Mesodermal cell (in vitro differentiated cells): ENCODE measurements around the gene POLR2J.
"Not testable (repeated sequence)": the region's sequence is repeated elsewhere in the genome, so short reads cannot be mapped to it uniquely, and the experiment has no call there.

Experiments
- H3K27ac ChIP-seq: 2 replicates; pipeline ENCODE4 v1.7.0; 2013; ENCODE audit warnings: mild to moderate bottlenecking, low read depth, low read length, moderate library complexity; ENCODE audit not compliant: severe bottlenecking
- H3K36me3 ChIP-seq: 2 replicates; pipeline ENCODE4 v1.7.1; 2013; ENCODE audit warnings: mild to moderate bottlenecking, low read length, moderate library complexity; ENCODE audit not compliant: control insufficient read depth, insufficient read depth
- H3K4me1 ChIP-seq: one replicate; pipeline ENCODE4 v1.7.1; 2013; ENCODE audit warnings: mild to moderate bottlenecking, low read length; ENCODE audit not compliant: insufficient read depth, control insufficient read depth, poor library complexity, severe bottlenecking
- H3K4me3 ChIP-seq: 2 replicates; pipeline ENCODE4 v1.7.0; 2013; ENCODE audit warnings: low read length, control low read depth, mild to moderate bottlenecking; ENCODE audit not compliant: insufficient read depth, poor library complexity, severe bottlenecking; ENCODE audit errors: extremely low read depth
- H3K9me3 ChIP-seq: 2 replicates; pipeline ENCODE4 v1.7.1; 2013; ENCODE audit warnings: mild to moderate bottlenecking, low read length, moderate library complexity; ENCODE audit not compliant: control insufficient read depth
- WGBS, 2 experiments: methylation state at CpG; one replicate each; pipeline ENCODE4 v1.1.5; 2013; ENCODE audit warnings: missing lambda C conversion rate in 2 of 2; ENCODE audit not compliant: insufficient coverage in 2 of 2; 5-methylcytosine and 5-hydroxymethylcytosine counted together

Gene POLR2J

GRCh38 chr7:102512642-102513221, 34.0 kb upstream of the POLR2J start:
- 13% methylated on average over 1 of the region's 5 CpGs; no CpG with 5 or more reads in 1 of the 2 experiments for WGBS, 2 experiments
- H3K27ac ChIP-seq = peak overlapping the region; percentile 59
- H3K4me1 ChIP-seq, H3K9me3 ChIP-seq, H3K36me3 ChIP-seq: not testable (repeated sequence)
- H3K4me3 ChIP-seq = peak overlapping the region; percentile 26

DNA sequence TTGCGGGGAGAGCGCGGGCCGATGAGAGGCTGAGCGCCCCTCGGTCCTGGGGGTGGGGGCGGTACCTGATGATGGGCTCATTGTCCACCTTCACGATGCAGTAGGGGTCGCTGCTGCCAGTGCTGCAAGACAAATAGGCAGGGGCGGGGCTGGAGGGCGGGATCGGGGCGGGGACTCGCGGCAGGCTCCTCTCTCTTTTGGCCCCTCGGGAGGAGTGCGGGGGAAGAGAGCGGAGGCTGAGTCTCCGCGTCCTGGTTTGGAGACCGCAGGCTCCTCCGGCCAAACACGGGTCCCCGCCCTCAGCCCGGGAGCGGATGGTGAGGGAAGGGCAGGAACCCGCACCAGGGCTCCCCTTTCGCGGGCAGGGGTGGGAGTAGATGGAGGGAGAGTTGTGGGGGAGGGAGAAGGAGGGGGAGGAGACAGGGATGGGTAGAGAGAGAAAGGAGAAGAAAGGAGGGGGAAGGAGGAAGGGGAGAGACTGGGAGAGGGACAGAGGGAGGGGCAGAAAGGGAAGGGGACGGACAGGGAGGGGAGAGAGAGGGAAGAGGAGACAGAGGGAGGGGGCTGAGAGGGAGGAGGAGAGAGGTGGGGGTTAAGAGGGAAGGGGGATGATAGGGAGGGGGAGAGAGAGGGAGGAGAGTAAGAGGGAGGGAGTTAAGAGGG, 33.3 kb upstream of the POLR2J start:
- H3K27ac ChIP-seq, H3K4me1 ChIP-seq, H3K9me3 ChIP-seq, H3K36me3 ChIP-seq: not testable (repeated sequence)
- no CpG with 5 or more reads among the region's 30 CpGs for WGBS, 2 experiments
- peak overlapping the region; percentile 26 for H3K4me3 ChIP-seq

- not testable (repeated sequence) for H3K27ac ChIP-seq
- WGBS, 2 experiments = 85% methylated on average over 2 of the region's 8 CpGs; no CpG with 5 or more reads in 1 of the 2 experiments
These were observed 31.9 kb upstream of the POLR2J start for GRCh38 chr7:102510575-102510974.

GRCh38 chr7:102507410-102508088, 28.8 kb upstream of the POLR2J start:
- not testable (repeated sequence) for H3K9me3 ChIP-seq, H3K27ac ChIP-seq, H3K36me3 ChIP-seq, H3K4me3 ChIP-seq, H3K4me1 ChIP-seq
- no CpG with 5 or more reads among the region's 8 CpGs for whole genome bisulfite sequencing, 2 experiments

More at GRCh38 chr7:102510575-102510974, 31.9 kb upstream of the POLR2J start:
- H3K4me3 ChIP-seq, H3K9me3 ChIP-seq, H3K36me3 ChIP-seq, H3K4me1 ChIP-seq: not testable (repeated sequence)

- peak overlapping the region; percentile 57 for H3K27ac ChIP-seq
- 95% methylated on average over 3 of the region's 24 CpGs; no CpG with 5 or more reads in 1 of the 2 experiments for WGBS, 2 experiments
- not testable (repeated sequence) for H3K4me1 ChIP-seq, H3K36me3 ChIP-seq, H3K4me3 ChIP-seq, H3K9me3 ChIP-seq
These were observed 26.8 kb upstream of the POLR2J start for GRCh38 chr7:102505298-102506185.

- WGBS, 2 experiments = no CpG with 5 or more reads among the region's 12 CpGs
- not testable (repeated sequence) for H3K4me3 ChIP-seq, H3K9me3 ChIP-seq, H3K36me3 ChIP-seq, H3K4me1 ChIP-seq, H3K27ac ChIP-seq
These were observed 24.4 kb upstream of the POLR2J start for GRCh38 chr7:102503141-102503540.

DNA sequence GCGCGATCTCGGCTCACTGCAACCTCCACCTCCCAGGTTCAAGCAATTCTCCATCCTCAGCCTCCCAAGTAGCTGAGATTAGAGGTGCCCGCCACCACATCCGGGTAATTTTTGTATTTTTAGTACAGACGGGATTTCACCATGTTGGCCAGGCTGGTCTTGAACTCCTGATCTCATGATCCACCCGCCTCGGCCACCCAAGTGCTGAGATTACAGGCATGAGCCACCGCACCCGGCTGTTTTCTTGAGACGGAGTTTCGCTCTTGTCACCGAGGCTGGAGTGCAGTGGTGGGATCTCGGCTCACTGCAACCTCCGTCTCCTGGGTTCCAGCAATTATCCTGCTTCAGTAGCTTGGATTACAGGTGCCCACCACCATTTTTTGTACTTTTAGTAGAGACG, 19.6 kb upstream of the POLR2J start:
- not testable (repeated sequence) for H3K4me1 ChIP-seq, H3K36me3 ChIP-seq, H3K9me3 ChIP-seq, H3K4me3 ChIP-seq, H3K27ac ChIP-seq
- WGBS, 2 experiments = 94 to 100% methylated on average over 2 to 3 of the region's 16 CpGs

DNA sequence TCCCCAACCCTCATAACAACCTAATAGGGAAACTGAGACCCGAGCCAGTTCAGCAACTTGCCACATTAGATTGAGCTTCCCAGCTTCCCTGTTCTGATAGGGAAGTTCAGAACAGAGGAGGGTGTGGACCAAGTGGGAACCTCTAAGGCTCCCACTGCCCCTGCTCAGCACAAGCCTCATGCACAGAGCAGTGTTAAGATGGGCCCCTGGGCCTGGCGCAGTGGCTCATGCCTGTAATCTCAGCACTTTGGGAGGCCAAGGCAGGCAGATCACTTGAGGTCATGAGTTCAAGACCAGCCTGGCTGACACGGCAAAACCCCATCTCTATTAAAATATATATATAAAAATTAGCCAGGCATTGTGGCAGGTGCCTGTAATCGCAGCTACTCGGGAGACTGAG, 18.6 kb upstream of the POLR2J start:
- not testable (repeated sequence) for H3K9me3 ChIP-seq, H3K36me3 ChIP-seq, H3K4me1 ChIP-seq, H3K4me3 ChIP-seq, H3K27ac ChIP-seq
- no CpG with 5 or more reads among the region's 5 CpGs for WGBS, 2 experiments

DNA sequence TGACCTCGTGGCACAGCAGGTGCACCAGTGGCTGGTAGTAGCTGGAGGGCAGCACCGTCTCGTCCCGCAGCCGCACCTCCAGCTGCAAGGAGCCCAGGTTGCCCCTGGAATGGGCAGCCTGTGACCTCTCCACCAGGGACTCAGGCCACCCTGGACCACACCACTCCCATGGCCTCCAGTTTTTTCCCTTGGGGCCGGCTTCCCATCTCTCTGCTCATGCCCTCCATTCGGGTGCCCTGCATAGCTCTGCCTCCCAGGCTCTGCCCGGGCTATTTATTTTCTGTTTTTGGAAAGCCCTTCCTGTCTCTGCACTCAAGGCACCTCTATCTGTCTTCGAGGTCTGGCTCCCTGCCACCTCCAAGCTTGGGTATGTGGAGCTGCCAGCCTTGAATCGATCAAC, 18.1 kb upstream of the POLR2J start:
- not testable (repeated sequence) for H3K4me1 ChIP-seq, H3K36me3 ChIP-seq, H3K4me3 ChIP-seq, H3K27ac ChIP-seq, H3K9me3 ChIP-seq
- 100% methylated on average over 2 of the region's 10 CpGs; no CpG with 5 or more reads in 1 of the 2 experiments for WGBS, 2 experiments

DNA sequence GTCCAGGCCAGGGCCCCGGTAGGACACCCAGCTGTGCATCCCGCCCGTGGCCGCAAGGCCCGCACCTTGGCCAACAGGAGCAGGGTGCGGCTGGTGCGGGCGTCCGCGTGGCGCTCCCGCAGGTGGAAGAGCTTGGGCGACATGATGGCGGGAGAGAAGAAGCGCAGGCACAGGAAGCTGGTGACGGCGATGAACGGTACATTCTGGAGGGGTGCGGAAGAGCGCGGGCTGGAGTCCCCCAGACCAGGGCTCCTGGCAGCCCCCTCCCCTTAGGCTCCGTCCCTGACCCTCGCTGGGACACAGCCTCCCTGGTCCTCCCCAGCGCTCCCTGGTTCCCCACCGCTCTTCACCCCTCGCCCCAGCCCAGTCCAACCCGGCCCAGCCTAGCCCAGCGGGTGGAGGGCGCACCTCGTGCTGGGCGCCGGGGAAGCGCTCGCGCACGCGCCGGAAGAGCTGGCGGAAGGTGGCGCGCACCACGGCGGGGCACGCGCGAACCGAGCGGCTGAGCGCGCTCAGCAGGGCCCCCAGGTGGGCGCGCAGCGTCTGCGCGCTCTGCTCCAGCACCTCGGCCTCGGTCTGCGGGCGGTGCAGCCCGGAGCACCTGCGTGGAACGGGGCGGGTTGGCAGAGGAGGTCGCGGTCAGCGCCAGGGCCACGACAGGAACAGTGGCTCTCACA, 15.9 kb upstream of the POLR2J start:
- H3K27ac ChIP-seq, H3K4me1 ChIP-seq, H3K4me3 ChIP-seq, H3K9me3 ChIP-seq, H3K36me3 ChIP-seq: not testable (repeated sequence)
- no CpG with 5 or more reads among the region's 67 CpGs for WGBS, 2 experiments
